NOMO-1 (cell line): ENCODE results near the gene HTR2A.

Experiments
- DNase-seq, 2 experiments: peaks; one replicate each; lab custom pipeline; 2025; ENCODE audit not compliant: unreplicated experiment in 2 of 2; lab: John Stamatoyannopoulos, UW

The HTR2A gene

GRCh38 chr13:46874006-46874405 is 22.8 kb downstream of the HTR2A start:
- DNase-seq, result no peak

GRCh38 chr13:46871557-46871956 is 25.3 kb downstream of the HTR2A start:
- no peak for DNase-seq

GRCh38 chr13:46868091-46868490 is 28.8 kb downstream of the HTR2A start:
- no peak for DNase-seq

GRCh38 chr13:46866150-46866549 is 30.7 kb downstream of the HTR2A start:
- peak; percentile 89 to 91 for DNase-seq

GRCh38 chr13:46864941-46865340 is 31.9 kb downstream of the HTR2A start:
- DNase-seq, result peak in 1 of 2 experiments; percentile 19

- DNase-seq, result peak in 1 of 2 experiments; percentile 13
Observed at GRCh38 chr13:46861959-46862358, 34.9 kb downstream of the HTR2A start.

- no peak for DNase-seq
Observed at GRCh38 chr13:46860722-46861121, 36.1 kb downstream of the HTR2A start.

- no peak for DNase-seq
Observed at GRCh38 chr13:46858776-46859175, 38.1 kb downstream of the HTR2A start.

GRCh38 chr13:46858163-46858562 is 38.7 kb downstream of the HTR2A start:
- DNase-seq, result no peak

GRCh38 chr13:46855664-46856063 is 41.2 kb downstream of the HTR2A start:
- no peak for DNase-seq

GRCh38 chr13:46855166-46855565 is 41.7 kb downstream of the HTR2A start:
- DNase-seq, result peak; percentile 85 to 95

- DNase-seq, result no peak
Observed at GRCh38 chr13:46852168-46852567, 44.7 kb downstream of the HTR2A start.

GRCh38 chr13:46850214-46850613 is 46.6 kb downstream of the HTR2A start:
- DNase-seq, result no peak

- DNase-seq, result no peak
Observed at GRCh38 chr13:46846726-46847125, 50.1 kb downstream of the HTR2A start.

- no peak for DNase-seq
Observed at GRCh38 chr13:46845146-46845545, 51.7 kb downstream of the HTR2A start.

GRCh38 chr13:46844431-46844830 is 52.4 kb downstream of the HTR2A start:
- DNase-seq, result no peak

- no peak for DNase-seq
Observed at GRCh38 chr13:46839399-46839798, 57.5 kb downstream of the HTR2A start.

- DNase-seq, result no peak
Observed at GRCh38 chr13:46834657-46835056, 62.2 kb downstream of the HTR2A start.

GRCh38 chr13:46831588-46832194 is 65.2 kb downstream of the HTR2A start:
- DNase-seq, result peak; percentile 38 to 40

GRCh38 chr13:46830405-46831005 is 66.3 kb downstream of the HTR2A start:
- no peak for DNase-seq

GRCh38 chr13:46822551-46822950 is 74.3 kb downstream of the HTR2A start:
- no peak for DNase-seq

GRCh38 chr13:46817838-46818476 is 78.9 kb downstream of the HTR2A start:
- no peak for DNase-seq
